Endothelial cell of umbilical vein (primary cell): ENCODE measurements around the gene GALNT10. TPM values are rescaled to one million over a fixed set of nuclear protein-coding genes. Genes with fewer than 3 reads are reported as not detected.

ENCODE experiments used
- BruUV-seq: library from RNA; stranded (reverse); fragments of 400-500 nt; replicated peaks from 2 replicates; lab custom pipeline; 2021; lab: Mats Ljungman, UMichigan
- CTCF ChIA-PET: fragments of 300-600, 350-600 bp; sonication (Branson Sonifier 250); formaldehyde crosslinking; loops from one replicate; lab custom pipeline; 2021; ENCODE audit warnings: antibody characterized with exemption, inconsistent platforms; lab: Charles Lee
- POLR2A ChIA-PET: fragments of 300-600, 350-600 bp; sonication (Branson Sonifier 250); formaldehyde crosslinking; loops from one replicate; lab custom pipeline; 2021; ENCODE audit warnings: antibody characterized with exemption, inconsistent platforms; lab: Charles Lee
- DNase-seq: peaks from one replicate; pipeline ENCODE4 v3.0.0-alpha.2; 2011; ENCODE audit warnings: low read depth, low spot score
- FAIRE-seq: peaks from 2 replicates; lab custom pipeline; 2011; peaks lifted over from hg19 to GRCh38; lab: Jason Lieb, UNC
- H2AFZ ChIP-seq: 2 replicates; pipeline ENCODE4 v1.6.0; 2012; ENCODE audit warnings: low read depth, low read length, control low read depth, inconsistent platforms
- H3K27ac ChIP-seq: 2 replicates; pipeline ENCODE4 v1.5.1; 2011; ENCODE audit warnings: low read depth, mild to moderate bottlenecking, control low read depth, low read length, moderate library complexity; ENCODE audit not compliant: insufficient read depth
- H3K27me3 ChIP-seq, 2 experiments: 2 replicates each; pipeline versions ENCODE4 v1.6.0 to v1.6.1; 2011; ENCODE audit warnings: low read length in 2 of 2, mixed read lengths in 1 of 2; ENCODE audit not compliant: control insufficient read depth in 2 of 2, insufficient read depth in 2 of 2
- H3K36me3 ChIP-seq, 2 experiments: 2 replicates in 1 of 2; 3 replicates in 1 of 2; pipeline ENCODE4 v1.5.1; 2011; ENCODE audit warnings: low read length in 2 of 2, mild to moderate bottlenecking in 1 of 2, moderate library complexity in 1 of 2; ENCODE audit not compliant: control insufficient read depth in 2 of 2, insufficient read depth in 2 of 2; ENCODE audit errors: extremely low read depth in 1 of 2
- H3K4me1 ChIP-seq: 3 replicates; pipeline ENCODE4 v1.5.1; 2011; ENCODE audit warnings: mild to moderate bottlenecking, low read length; ENCODE audit not compliant: control insufficient read depth, insufficient read depth; ENCODE audit errors: extremely low read depth
- H3K4me2 ChIP-seq: 2 replicates; pipeline ENCODE4 v1.6.1; 2011; ENCODE audit warnings: low read length, control low read depth, mixed read lengths; ENCODE audit not compliant: insufficient read depth
- H3K4me3 ChIP-seq, 3 experiments: fragments of 200-600 bp in 1 of 3; sonication (generic), shearing (Covaris generic) in 1 of 3; replicated peaks in 1 of 3; 2 replicates each; pipeline ENCODE4 v1.5.1; 2011 to 2016; ENCODE audit warnings: control low read depth in 3 of 3, low read length in 3 of 3, mild to moderate bottlenecking in 2 of 3, inconsistent platforms in 1 of 3, low read depth in 1 of 3, moderate library complexity in 1 of 3; ENCODE audit not compliant: insufficient read depth in 1 of 3
- H3K79me2 ChIP-seq: 2 replicates; pipeline ENCODE4 v1.6.0; 2012; ENCODE audit warnings: low read length, inconsistent platforms; ENCODE audit not compliant: control insufficient read depth, insufficient read depth
- H3K9ac ChIP-seq: replicated peaks from 2 replicates; pipeline ENCODE3; 2011; ENCODE audit warnings: low read length, control low read depth; ENCODE audit not compliant: insufficient read depth; ENCODE audit errors: extremely low read depth
- H3K9me1 ChIP-seq: replicated peaks from 3 replicates; pipeline ENCODE4 v1.6.0; 2011; ENCODE audit warnings: mild to moderate bottlenecking, low read length; ENCODE audit not compliant: control insufficient read depth, insufficient read depth; ENCODE audit errors: extremely low read depth
- H3K9me3 ChIP-seq: replicated peaks from 2 replicates; pipeline ENCODE4 v1.5.1; 2012; ENCODE audit warnings: low read length, inconsistent platforms; ENCODE audit not compliant: control insufficient read depth, insufficient read depth
- H4K20me1 ChIP-seq: replicated peaks from 2 replicates; pipeline ENCODE3; 2011; ENCODE audit warnings: mild to moderate bottlenecking, low read length; ENCODE audit not compliant: control insufficient read depth, insufficient read depth; ENCODE audit errors: extremely low read depth
- EZH2 ChIP-seq: IDR thresholded peaks from 2 replicates; pipeline ENCODE4 v1.6.1; 2012; ENCODE audit warnings: borderline replicate concordance, low read depth, mild to moderate bottlenecking, moderate library complexity, low read length, inconsistent platforms; ENCODE audit not compliant: severe bottlenecking
- FOS ChIP-seq: IDR thresholded peaks from 2 replicates; pipeline ENCODE4 v1.6.1; 2011; ENCODE audit warnings: mild to moderate bottlenecking, low read length, moderate library complexity, borderline replicate concordance; ENCODE audit not compliant: insufficient read depth
- GATA2 ChIP-seq: IDR thresholded peaks from 2 replicates; pipeline ENCODE4 v1.7.0; 2011; ENCODE audit warnings: low read depth, mild to moderate bottlenecking, moderate library complexity, mixed read lengths, low read length; ENCODE audit not compliant: insufficient read length, insufficient read depth
- JUN ChIP-seq: IDR thresholded peaks from 2 replicates; pipeline ENCODE4 v1.6.1; 2011; ENCODE audit warnings: borderline replicate concordance, low read depth; ENCODE audit not compliant: insufficient read length, insufficient read depth
- POLR2A ChIP-seq: IDR thresholded peaks from 2 replicates; pipeline ENCODE4 v1.6.1; 2012; ENCODE audit warnings: low read depth, mild to moderate bottlenecking, control low read depth, low read length
- POLR2AphosphoS5 ChIP-seq: IDR thresholded peaks from 2 replicates; pipeline ENCODE4 v1.6.1; 2012; ENCODE audit warnings: low read depth, mild to moderate bottlenecking, control low read depth, low read length, moderate library complexity; ENCODE audit not compliant: insufficient read depth
- dilution Hi-C: fragments of 300-500 bp; cut with MboI; formaldehyde crosslinking; loops from one replicate; pipeline ENCODE4 v1.15.0; 2019; ENCODE audit warnings: low sequenced_read_pairs; ENCODE audit not compliant: extremely low pct_ligation_motif_present
- intact Hi-C: fragments of 100-400 bp; cut with micrococcal nuclease; formaldehyde crosslinking; loops from one replicate; pipeline ENCODE4 v1.10.0; 2022
- polyA plus RNA-seq, 4 experiments: library from polyadenylated mRNA; depleted of rRNA in 3 of 4; stranded (reverse) in 3 of 4; unstranded in 1 of 4; fragments of >200 nt; gene quantifications; 2 replicates each; pipeline versions ENCODE4 v1.2.1 to v1.2.3, GENCODE V29; 2011 to 2012; ENCODE audit warnings: missing spikeins in 1 of 4
- total RNA-seq: library from RNA; stranded (reverse); gene quantifications from 2 replicates; pipeline ENCODE4 v1.2.3, GENCODE V29; 2021

Gene GALNT10
- total and polyA plus RNA-seq, 2 donors (not counting 3 experiments of a cell fraction or from before 2014, with no cell fraction given), result 70.2 to 77.6 TPM

GRCh38 chr5:154367101-154367500 lies 176.6 kb downstream of the GALNT10 start:
- H2AFZ ChIP-seq, result no peak overlapping the region
- peak overlapping the region; percentile 20 for H3K4me2 ChIP-seq
- H4K20me1 ChIP-seq, result no peaks in the 10 kb centered on the region
- peaks cover 0 to 2% of the 10 kb centered on the region in 2 experiments for H3K36me3 ChIP-seq
- intact Hi-C loops (loop anchor here (5.0 kb wide), 1 partner anchor 80 kb away; the partner anchor contains the start of gene SAP30L), dilution Hi-C loops (no loop called here)
- H3K9ac ChIP-seq, result peak overlapping the region; percentile 45
- no TSS peak for BruUV-seq
- H3K4me3 ChIP-seq, result no peak overlapping the region
- H3K4me1 ChIP-seq, result peaks cover 52% of the 10 kb centered on the region
- H3K27me3 ChIP-seq, result no peaks in the 10 kb centered on the region
- POLR2A ChIA-PET, result no interaction called here
- CTCF ChIA-PET, result interaction anchor here (1.1 kb wide), 1 partner anchor 44 kb away, joined by 5 read pairs; no protein-coding TSS in a partner anchor
- FAIRE-seq (no peak), DNase-seq (peak; percentile 33)
- no peaks in the 10 kb centered on the region for H3K9me3 ChIP-seq
- H3K27ac ChIP-seq, result peak overlapping the region; percentile 97
- TF ChIP-seq POLR2AphosphoS5 (no peak), FOS (peak; percentile 20)
- no peaks in the 10 kb centered on the region for H3K9me1 ChIP-seq
- H3K79me2 ChIP-seq, result no peaks in the 10 kb centered on the region

GRCh38 chr5:154368041-154368800 lies 177.7 kb downstream of the GALNT10 start:
- DNase-seq (peak; percentile 86), FAIRE-seq (peak; percentile 98)
- H3K27ac ChIP-seq, result peak overlapping the region; percentile 97
- TSS peak; percentile 82 for BruUV-seq
- H3K27me3 ChIP-seq, result no peaks in the 10 kb centered on the region
- intact Hi-C loops, result loop anchor here (1.0 to 5.0 kb wide), 7 partner anchors 22 to 366 kb away; partner anchors contain the start of genes GALNT10 and SAP30L
- peak overlapping the region; percentile 74 for H3K9ac ChIP-seq
- H3K9me3 ChIP-seq, result no peaks in the 10 kb centered on the region
- peaks cover 52% of the 10 kb centered on the region for H3K4me1 ChIP-seq
- peak overlapping the region; percentile 90 for H3K4me2 ChIP-seq
- TF ChIP-seq JUN (peak; percentile 90), GATA2 (peak; percentile 39), EZH2 (no peak), POLR2A (no peak), POLR2AphosphoS5 (peak; percentile 38), FOS (peak; percentile 76)
- no peaks in the 10 kb centered on the region for H4K20me1 ChIP-seq
- no peak overlapping the region for H2AFZ ChIP-seq
- CTCF ChIA-PET, result interaction anchor here (0.7 to 2.3 kb wide), 9 partner anchors 18 to 178 kb away, joined by 3 to 15 read pairs (median 5); partner anchors contain the start of gene GALNT10
- POLR2A ChIA-PET, result interaction anchor here (0.9 to 1.0 kb wide), 3 partner anchors 22 to 151 kb away, joined by 3 to 4 read pairs (median 3); no protein-coding TSS in a partner anchor
- H3K79me2 ChIP-seq, result no peaks in the 10 kb centered on the region
- H3K9me1 ChIP-seq, result no peaks in the 10 kb centered on the region
- peaks cover 0 to 4% of the 10 kb centered on the region in 2 experiments for H3K36me3 ChIP-seq
- peak overlapping the region in 1 of 3 experiments; percentile 59 for H3K4me3 ChIP-seq
- dilution Hi-C loops, result no loop called here
